Measurements from ENCODE around the gene INPP5D. TPM values are rescaled to one million over a fixed set of nuclear protein-coding genes. Genes with fewer than 3 reads are reported as not detected.

The INPP5D gene
- polyA plus RNA-seq, 1 donor (not counting 4 experiments of a cell fraction or from before 2014, with no cell fraction given) = 7.5 TPM

- Histone ChIP-seq H3K9me3 (ENCODE audit: control insufficient read depth, low read depth, low read length) (no peaks in the 10 kb centered on the region), H3K9me1 (ENCODE audit: control insufficient read depth, extremely low read depth, insufficient read depth, low read length) (no peaks in the 10 kb centered on the region), H3K79me2 (ENCODE audit: control insufficient read depth, insufficient read depth, low read length) (no peaks in the 10 kb centered on the region), H3K4me3 (ENCODE audit: control insufficient read depth in 2 of 3, extremely low read depth in 1 of 3, insufficient read depth in 2 of 3, low read depth in 1 of 3, low read length in 3 of 3) (no peak overlapping the region), H3K4me2 (ENCODE audit: control insufficient read depth, extremely low read depth, insufficient read depth, low read depth, low read length) (no peak overlapping the region), H3K4me1 (ENCODE audit: control insufficient read depth, extremely low read depth, insufficient read depth, low read length) (peaks cover 3% of the 10 kb centered on the region), H3K27me3 (ENCODE audit: control insufficient read depth, extremely low read depth, insufficient read depth, low read length) (no peaks in the 10 kb centered on the region), H3K9ac (ENCODE audit: control insufficient read depth, extremely low read depth, insufficient read depth, low read length) (no peak overlapping the region), H4K20me1 (ENCODE audit: control insufficient read depth, extremely low read depth, insufficient read depth, low read length) (no peaks in the 10 kb centered on the region), H3K36me3 (ENCODE audit: control insufficient read depth in 2 of 2, extremely low read depth in 1 of 2, insufficient read depth in 2 of 2, low read length in 2 of 2) (peaks cover 11 to 40% of the 10 kb centered on the region in 2 experiments), H3K27ac (ENCODE audit: control insufficient read depth, insufficient read depth, low read length) (no peak overlapping the region), H2AFZ (ENCODE audit: control insufficient read depth, low read length) (no peak overlapping the region)
- DNase-seq (ENCODE audit: low read depth, low spot score) (no peak), FAIRE-seq (no peak)
- dilution Hi-C loops (cut with MboI; ENCODE audit: extremely low pct_ligation_motif_present, low sequenced_read_pairs) = no loop called here
- TF ChIP-seq EZH2 (IDR thresholded peaks at IDR 0.05; ENCODE audit: low read length) (no peak), CTCF (optimal IDR thresholded peaks at IDR 0.05 in 1 of 3, IDR thresholded peaks at IDR 0.05 in 1 of 3, conservative IDR thresholded peaks at IDR 0.05 in 1 of 3; ENCODE audit: extremely low read depth in 1 of 3, insufficient read depth in 2 of 3, low read length in 3 of 3) (no peak)
These were observed 124.5 kb downstream of the INPP5D start for GRCh38 chr2:233184669-233185068.

GRCh38 chr2:233185330-233185729 lies 125.2 kb downstream of the INPP5D start:
- no peak for DNase-seq (ENCODE audit: low read depth, low spot score)
- dilution Hi-C loops (cut with MboI; ENCODE audit: extremely low pct_ligation_motif_present, low sequenced_read_pairs) = no loop called here
- H2AFZ ChIP-seq (ENCODE audit: control insufficient read depth, low read length) = no peak overlapping the region
- H3K4me2 ChIP-seq (ENCODE audit: control insufficient read depth, extremely low read depth, insufficient read depth, low read depth, low read length) = no peak overlapping the region
- FAIRE-seq = no peak
- no peaks in the 10 kb centered on the region for H4K20me1 ChIP-seq (ENCODE audit: control insufficient read depth, extremely low read depth, insufficient read depth, low read length)
- no peak overlapping the region for H3K4me3 ChIP-seq (ENCODE audit: control insufficient read depth in 2 of 3, extremely low read depth in 1 of 3, insufficient read depth in 2 of 3, low read depth in 1 of 3, low read length in 3 of 3)
- peaks cover 3% of the 10 kb centered on the region for H3K4me1 ChIP-seq (ENCODE audit: control insufficient read depth, extremely low read depth, insufficient read depth, low read length)
- H3K27me3 ChIP-seq (ENCODE audit: control insufficient read depth, extremely low read depth, insufficient read depth, low read length) = no peaks in the 10 kb centered on the region
- H3K9ac ChIP-seq (ENCODE audit: control insufficient read depth, extremely low read depth, insufficient read depth, low read length) = no peak overlapping the region
- H3K27ac ChIP-seq (ENCODE audit: control insufficient read depth, insufficient read depth, low read length) = no peak overlapping the region
- no peaks in the 10 kb centered on the region for H3K9me1 ChIP-seq (ENCODE audit: control insufficient read depth, extremely low read depth, insufficient read depth, low read length)
- H3K9me3 ChIP-seq (ENCODE audit: control insufficient read depth, low read depth, low read length) = no peaks in the 10 kb centered on the region
- TF ChIP-seq EZH2 (IDR thresholded peaks at IDR 0.05; ENCODE audit: low read length) (no peak), CTCF (optimal IDR thresholded peaks at IDR 0.05 in 1 of 3, IDR thresholded peaks at IDR 0.05 in 1 of 3, conservative IDR thresholded peaks at IDR 0.05 in 1 of 3; ENCODE audit: extremely low read depth in 1 of 3, insufficient read depth in 2 of 3, low read length in 3 of 3) (no peak)
- H3K36me3 ChIP-seq (ENCODE audit: control insufficient read depth in 2 of 2, extremely low read depth in 1 of 2, insufficient read depth in 2 of 2, low read length in 2 of 2) = peaks cover 15 to 43% of the 10 kb centered on the region in 2 experiments
- H3K79me2 ChIP-seq (ENCODE audit: control insufficient read depth, insufficient read depth, low read length) = no peaks in the 10 kb centered on the region
